Loucy (cell line): Measurements from ENCODE around the gene HHATL.

ENCODE experiments used
- EZH2phosphoT487 ChIP-seq: fragments of 200-600 bp; IDR thresholded peaks from 2 replicates; pipeline ENCODE4 v1.6.1; 2018; ENCODE audit warnings: antibody characterized with exemption, mild to moderate bottlenecking, moderate library complexity, borderline replicate concordance
- TF ChIP-seq, protein P1 (sequence below): fragments of 200-600 bp; sonication (generic); conservative IDR thresholded peaks from 2 replicates; pipeline ENCODE4 v1.5.1; 2014; ENCODE audit warnings: mild to moderate bottlenecking, antibody characterized with exemption, low read length

DNA sequence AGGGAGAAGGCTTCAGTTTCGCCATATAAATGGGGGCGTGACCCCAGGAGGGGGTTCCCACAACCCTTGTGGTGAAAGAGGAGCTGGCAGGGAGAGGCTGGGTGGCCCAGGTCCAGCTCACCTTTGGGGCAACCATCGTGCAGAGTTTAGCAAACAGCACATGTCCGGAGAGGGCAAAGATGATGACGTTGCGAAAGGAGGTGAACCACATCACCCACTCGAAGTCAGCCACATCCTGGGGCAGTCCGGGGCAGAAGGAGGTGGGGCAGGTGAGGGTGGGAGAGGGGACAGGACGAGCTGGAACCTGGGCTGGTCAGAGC is 3.7 kb downstream of the HHATL start:
- TF ChIP-seq, protein P1, sequence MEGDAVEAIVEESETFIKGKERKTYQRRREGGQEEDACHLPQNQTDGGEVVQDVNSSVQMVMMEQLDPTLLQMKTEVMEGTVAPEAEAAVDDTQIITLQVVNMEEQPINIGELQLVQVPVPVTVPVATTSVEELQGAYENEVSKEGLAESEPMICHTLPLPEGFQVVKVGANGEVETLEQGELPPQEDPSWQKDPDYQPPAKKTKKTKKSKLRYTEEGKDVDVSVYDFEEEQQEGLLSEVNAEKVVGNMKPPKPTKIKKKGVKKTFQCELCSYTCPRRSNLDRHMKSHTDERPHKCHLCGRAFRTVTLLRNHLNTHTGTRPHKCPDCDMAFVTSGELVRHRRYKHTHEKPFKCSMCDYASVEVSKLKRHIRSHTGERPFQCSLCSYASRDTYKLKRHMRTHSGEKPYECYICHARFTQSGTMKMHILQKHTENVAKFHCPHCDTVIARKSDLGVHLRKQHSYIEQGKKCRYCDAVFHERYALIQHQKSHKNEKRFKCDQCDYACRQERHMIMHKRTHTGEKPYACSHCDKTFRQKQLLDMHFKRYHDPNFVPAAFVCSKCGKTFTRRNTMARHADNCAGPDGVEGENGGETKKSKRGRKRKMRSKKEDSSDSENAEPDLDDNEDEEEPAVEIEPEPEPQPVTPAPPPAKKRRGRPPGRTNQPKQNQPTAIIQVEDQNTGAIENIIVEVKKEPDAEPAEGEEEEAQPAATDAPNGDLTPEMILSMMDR, result no peak
- no peak for TF ChIP-seq EZH2phosphoT487
